ENCODE measurements around the gene IL23R.
A peak's percentile ranks its signal among the peaks of the same experiment; 100 is the strongest.

IL23R gene

GRCh38 chr1:67149179-67149770, 17.0 kb upstream of the IL23R start:
- peak in 1 of 2 experiments; percentile 15 for DNase-seq

DNA sequence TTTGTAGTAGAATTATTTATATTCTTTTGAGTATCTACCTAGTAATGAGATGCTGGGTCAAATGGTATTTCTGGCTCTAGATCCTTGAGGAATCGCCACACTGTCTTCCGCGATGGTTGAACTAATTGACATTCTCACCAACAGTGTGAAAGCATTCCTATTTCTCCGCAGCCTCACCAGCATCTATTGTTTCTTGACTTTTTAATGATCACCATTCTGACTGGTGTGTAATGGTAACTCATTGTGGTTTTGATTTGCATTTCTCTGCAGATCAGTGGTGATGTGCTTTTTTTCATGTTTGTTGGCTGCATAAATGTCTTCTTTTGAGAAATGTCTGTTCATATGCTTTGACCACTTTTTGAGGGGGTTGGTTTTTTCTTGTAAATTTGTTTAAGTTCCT, 15.3 kb upstream of the IL23R start:
- no peak for DNase-seq

DNA sequence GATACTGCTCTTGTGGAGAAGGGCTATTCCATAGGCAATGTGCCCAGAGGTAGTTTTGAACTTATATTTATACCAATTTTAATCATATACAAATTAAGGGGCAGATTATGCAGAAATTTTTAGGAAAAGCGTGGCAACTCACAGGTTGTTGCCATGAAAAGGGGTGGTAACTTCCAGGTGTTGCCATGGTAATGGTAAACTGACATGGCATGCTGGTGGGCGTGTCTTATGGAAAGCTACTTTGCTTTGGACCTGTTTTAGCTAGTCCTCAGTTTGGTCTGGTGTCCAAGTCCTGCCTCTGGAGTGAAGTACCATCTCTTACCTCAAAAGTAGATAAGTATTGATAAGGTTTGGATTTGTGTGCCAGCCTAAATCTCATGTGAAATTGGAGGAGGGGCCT, 7.9 kb upstream of the IL23R start:
- DNase-seq, result no peak

GRCh38 chr1:67159233-67159632, 7.0 kb upstream of the IL23R start:
- no peak for DNase-seq

DNA sequence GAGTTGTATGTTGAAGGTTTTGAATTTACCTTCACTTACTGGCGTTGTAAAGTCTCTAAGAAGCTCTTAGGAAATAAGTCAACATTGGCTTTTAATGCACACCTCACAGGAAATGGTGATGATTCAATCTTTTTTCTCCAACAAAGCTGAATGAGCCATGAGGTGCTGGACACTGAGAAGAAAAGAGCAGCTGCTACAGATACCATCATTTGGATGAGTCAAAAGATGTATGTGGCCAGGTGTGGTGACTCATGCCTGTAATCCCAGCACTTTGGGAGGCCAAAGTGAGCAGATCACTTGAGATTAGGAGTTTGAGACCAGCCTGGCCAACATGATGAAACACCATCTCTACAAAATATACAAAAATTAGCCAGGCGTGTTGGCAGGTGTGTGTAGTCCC, 3.3 kb upstream of the IL23R start:
- no peak for DNase-seq

GRCh38 chr1:67165468-67166041, 699 bp upstream of the IL23R start:
- DNase-seq, result no peak

GRCh38 chr1:67169496-67169895, 3.2 kb downstream of the IL23R start:
- no peak for DNase-seq

DNA sequence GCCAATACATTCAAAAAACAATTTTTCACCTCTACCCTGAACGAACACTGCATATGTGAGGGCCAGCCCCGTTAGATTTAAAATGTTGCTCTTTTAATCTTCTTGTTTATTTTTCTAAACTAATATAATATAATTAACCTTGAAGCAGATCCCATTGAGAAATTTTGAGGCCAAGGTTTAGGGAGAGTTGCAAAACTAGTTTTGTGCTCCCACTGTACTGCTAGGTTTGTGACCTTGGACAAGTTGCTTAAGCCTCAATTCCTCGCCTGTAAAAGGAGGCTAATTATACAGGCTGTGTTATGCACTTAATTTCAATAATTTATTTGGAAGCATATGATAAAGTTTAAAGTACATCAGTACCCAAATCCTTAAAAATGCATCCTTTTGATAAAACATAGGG, 3.7 kb downstream of the IL23R start:
- no peak for DNase-seq

DNA sequence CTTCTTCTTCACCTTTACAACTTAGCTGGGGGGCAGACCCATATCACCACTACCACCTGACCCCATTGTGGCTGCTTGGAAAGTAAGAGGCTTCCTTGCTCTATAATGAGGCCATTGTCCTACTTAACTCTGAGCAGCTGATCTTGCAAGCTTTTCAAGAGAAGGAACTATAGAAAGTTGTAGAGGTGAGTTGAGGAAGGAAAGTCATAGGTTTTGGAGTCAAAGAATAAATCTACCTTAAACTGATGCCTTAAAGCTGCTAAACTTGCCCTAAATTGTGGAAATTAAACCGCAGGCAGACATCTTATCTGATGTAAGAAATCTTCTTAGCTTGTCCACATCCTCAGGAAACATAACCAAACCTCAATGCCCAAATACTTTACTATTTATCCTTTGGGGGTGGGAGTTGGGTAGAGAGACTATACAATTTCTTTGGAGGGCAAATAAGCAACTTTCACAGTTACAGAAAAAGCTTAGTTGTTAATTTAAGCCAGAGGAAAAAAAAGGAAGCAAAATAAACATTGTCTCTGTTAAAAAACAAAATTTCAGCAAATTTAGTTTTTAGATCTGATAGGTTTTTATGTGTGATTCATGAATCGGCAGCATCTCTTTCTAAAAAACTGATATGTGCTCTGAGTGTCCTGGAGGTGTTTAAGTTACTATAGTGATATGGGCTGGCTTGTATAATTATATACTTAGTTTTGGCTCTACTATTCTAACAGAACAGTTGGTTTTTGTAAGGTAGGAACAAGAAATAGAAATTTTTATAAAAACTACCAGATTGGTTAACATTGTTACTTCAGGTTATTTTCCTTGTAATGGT, 4.7 kb downstream of the IL23R start:
- DNase-seq, result no peak

- no peak for DNase-seq
These were observed 5.3 kb downstream of the IL23R start for GRCh38 chr1:67171574-67171955.

DNA sequence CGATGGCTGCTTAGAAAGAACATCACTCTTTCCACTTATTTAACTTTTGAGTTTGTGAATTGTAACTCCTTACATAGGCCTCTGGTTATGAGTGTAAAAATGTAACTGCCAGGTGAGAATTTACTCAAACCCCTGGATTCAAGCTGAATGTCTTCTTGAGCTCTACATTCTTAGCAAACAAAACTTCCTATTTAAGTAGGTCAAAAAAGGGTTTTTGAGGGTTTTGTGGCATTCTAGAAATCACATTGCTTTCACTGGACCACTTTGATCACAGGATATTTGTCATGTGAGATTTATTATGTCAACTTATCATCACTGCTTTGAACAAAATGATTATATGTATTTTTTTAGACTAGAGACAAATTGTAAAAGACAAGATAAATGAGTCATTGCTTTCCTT, 5.7 kb downstream of the IL23R start:
- no peak for DNase-seq

- no peak for DNase-seq
These were observed 7.7 kb downstream of the IL23R start for GRCh38 chr1:67173988-67174387.

- no peak for DNase-seq
These were observed 8.5 kb downstream of the IL23R start for GRCh38 chr1:67174716-67175284.

DNA sequence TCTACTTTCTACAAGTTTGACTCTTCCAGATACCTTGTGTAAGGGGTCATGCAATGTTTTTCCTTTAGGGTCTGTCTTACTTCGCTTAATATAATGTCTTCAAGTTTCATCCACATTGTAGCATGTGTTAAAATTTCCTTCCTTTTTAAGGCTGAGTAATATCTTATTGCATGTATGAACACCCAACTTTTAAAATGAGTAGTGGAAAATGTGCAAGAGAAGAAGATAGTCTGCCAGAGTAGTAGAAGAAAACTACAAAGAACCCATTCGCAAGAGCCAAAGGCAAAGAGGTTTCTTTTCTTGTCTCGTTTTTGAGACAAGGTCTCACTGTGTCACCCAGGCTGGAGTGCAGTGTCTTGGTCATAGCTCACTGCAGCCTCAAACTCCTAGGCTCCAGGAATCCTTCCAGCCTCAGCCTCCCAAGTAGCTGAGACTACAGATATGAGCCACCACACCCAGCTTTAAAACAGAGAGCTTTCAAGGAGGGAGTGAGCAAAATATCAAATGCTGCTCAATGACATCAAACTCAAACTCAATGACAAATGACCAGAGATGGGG, 9.4 kb downstream of the IL23R start:
- no peak for DNase-seq

- no peak for DNase-seq
These were observed 18.7 kb downstream of the IL23R start for GRCh38 chr1:67184838-67185421.

DNA sequence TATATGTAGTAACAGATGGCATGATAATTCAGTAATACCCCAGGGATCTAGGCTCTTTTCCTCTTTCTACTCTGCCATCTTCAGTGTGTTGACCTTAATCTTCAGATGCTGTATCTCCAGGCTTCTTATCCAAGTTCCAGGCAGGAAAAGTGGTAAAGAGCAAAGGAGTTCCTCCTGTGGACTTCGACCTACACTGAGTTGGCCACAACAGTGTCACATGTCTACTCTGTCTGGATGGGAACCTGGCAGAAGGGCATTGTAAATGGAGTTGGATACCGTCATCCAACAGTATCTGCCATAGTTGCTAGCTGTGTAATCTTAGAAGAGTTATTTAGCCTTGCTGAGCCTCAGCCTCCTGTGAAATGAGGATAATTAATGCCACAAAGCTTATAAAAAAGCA, 21.9 kb downstream of the IL23R start:
- DNase-seq, result no peak

DNA sequence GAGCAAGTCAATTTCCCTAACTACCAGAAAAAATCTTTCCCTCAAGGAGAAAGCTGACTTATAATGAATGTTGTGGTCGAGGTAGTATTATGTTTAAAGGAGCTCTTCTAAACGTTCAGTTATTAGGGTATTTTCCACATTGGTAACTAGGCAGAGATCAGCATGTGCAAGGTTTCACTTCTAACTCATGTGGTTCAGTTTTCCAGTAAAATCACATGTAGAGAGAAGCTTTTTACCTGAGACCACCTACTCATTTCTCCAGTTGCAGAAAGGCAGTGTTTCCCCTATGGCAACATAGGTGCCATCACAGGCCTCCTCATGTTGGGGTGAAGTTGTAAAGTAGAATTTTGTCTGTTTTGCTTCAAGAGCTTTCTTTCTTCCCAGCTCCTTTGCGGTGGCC, 23.7 kb downstream of the IL23R start:
- no peak for DNase-seq

DNA sequence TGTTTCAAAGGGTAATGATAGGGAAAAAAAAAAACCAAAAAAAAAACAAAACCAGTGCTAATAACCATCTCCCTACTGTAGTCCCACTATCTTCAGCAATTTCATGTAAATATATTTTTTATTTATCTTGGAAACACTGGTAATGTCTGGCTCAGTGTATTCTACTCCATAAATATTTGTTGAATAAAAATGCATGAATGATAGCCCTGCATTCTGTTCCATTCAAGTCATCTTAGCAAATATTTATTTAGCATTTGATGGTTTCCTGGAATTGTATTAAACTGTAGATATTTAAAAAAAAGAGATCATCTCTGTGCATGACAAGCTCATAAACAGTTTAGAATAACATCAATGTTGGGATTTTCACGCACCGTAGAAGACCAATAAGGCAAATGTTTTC, 24.2 kb downstream of the IL23R start:
- no peak for DNase-seq

DNA sequence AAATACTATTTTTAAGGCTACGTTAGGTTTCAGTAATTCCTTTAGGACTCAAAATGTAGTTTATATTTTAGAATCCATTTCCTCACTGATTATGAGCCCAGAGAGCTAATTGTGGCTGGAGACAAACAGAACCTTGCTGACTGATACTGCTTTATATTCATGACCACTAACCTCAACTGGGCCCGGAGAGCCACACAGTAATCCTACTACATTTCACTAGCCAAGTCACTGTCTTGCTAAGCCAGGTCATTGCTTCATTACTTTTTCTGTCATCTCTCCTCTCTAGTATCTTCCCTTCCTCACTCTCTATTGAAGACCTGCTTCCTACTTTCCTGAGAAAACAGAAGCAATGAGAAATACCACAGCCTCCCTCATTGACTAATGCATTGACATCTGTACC, 24.7 kb downstream of the IL23R start:
- no peak for DNase-seq

- no peak for DNase-seq
These were observed 25.6 kb downstream of the IL23R start for GRCh38 chr1:67191668-67192520.

DNA sequence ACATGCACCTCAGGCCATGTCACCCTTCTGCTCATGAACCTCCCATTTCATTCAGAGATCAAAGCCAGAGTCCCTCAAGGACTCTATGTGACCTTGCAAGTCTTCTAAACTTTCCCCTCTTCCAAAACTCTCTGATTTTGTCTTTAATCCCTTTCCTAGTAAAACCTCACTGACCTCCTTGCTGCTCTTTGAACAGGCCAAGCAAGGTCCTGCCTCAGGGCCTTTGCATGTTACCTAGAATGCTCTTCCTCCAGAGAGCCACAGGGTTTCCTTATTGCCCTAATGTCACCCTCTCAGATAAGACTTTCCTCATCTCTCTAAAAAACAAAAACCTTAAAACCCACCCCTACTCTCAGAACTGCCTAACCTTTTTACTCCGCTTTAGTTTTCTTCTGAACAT, 26.6 kb downstream of the IL23R start:
- DNase-seq, result no peak

GRCh38 chr1:67193704-67194103, 27.4 kb downstream of the IL23R start:
- no peak for DNase-seq

Data from NCI-H187 (cell line).